ENCODE measurements around the gene ILK.

GRCh38 chr11:6586434-6587359 lies 16.9 kb upstream of the ILK start:
- TF ChIP-seq CTCF (IDR thresholded peaks at IDR 0.05; ENCODE audit: insufficient read depth, low read depth, low read length) (no peak), EZH2 (IDR thresholded peaks at IDR 0.05; ENCODE audit: insufficient read depth, low read length) (no peak)
